Esophagus muscularis mucosa (tissue), 4 donors: ENCODE results near the gene FAAP20. TPM values are rescaled to one million over a fixed set of nuclear protein-coding genes. Genes with fewer than 3 reads are reported as not detected.

Source experiments
- DNase-seq: peaks from one replicate; pipeline ENCODE4 v3.0.0-alpha.2; 2017; ENCODE audit errors: extremely low spot score
- H3K27ac ChIP-seq, 4 donors: fragments of 200-600 bp; sonication (generic); replicated peaks in 1 of 4; 1 replicate in 3 of 4; 2 replicates in 1 of 4; pipeline ENCODE4 v1.5.1; 2016 to 2019; ENCODE audit warnings: mild to moderate bottlenecking in 1 of 4
- H3K27me3 ChIP-seq, 4 donors: fragments of 200-600 bp; sonication (generic); one replicate each; pipeline versions ENCODE4 v1.5.1 to v1.6.0; 2016 to 2019
- H3K36me3 ChIP-seq, 4 donors: fragments of 200-600 bp; sonication (generic); one replicate each; pipeline ENCODE4 v1.5.1; 2016 to 2019
- H3K4me1 ChIP-seq, 4 donors: fragments of 200-600 bp; sonication (generic); one replicate each; pipeline ENCODE4 v1.5.1; 2016 to 2019
- H3K4me3 ChIP-seq, 4 donors: fragments of 200-600 bp; sonication (generic); 1 replicate in 2 of 4; 2 replicates in 2 of 4; pipeline ENCODE4 v1.5.1; 2016 to 2019; ENCODE audit warnings: mild to moderate bottlenecking in 4 of 4, moderate library complexity in 1 of 4
- H3K9me3 ChIP-seq, 4 donors: fragments of 200-600 bp; sonication (generic); 1 replicate in 3 of 4; 2 replicates in 1 of 4; pipeline ENCODE4 v1.5.1; 2016 to 2019
- CTCF ChIP-seq, 3 experiments: fragments of 200-600 bp in 2 of 3; fragments of 450-650 bp in 1 of 3; sonication (generic) in 2 of 3; IDR thresholded peaks; one replicate each; pipeline ENCODE4 v1.5.1; 2017 to 2019; ENCODE audit warnings: antibody characterized with exemption in 3 of 3, mild to moderate bottlenecking in 2 of 3, moderate library complexity in 1 of 3
- EP300 ChIP-seq: sonication (generic); formaldehyde crosslinking; IDR thresholded peaks from one replicate; pipeline ENCODE4 v1.6.1; 2017; ENCODE audit warnings: antibody characterized with exemption
- POLR2A ChIP-seq: fragments of 450-650 bp; IDR thresholded peaks from one replicate; pipeline ENCODE4 v1.6.1; 2017; ENCODE audit warnings: antibody characterized with exemption, moderate library complexity, mild to moderate bottlenecking, low read depth
- POLR2AphosphoS5 ChIP-seq, 2 donors: sonication (generic); formaldehyde crosslinking; IDR thresholded peaks; one replicate each; pipeline ENCODE4 v1.6.1; 2017; ENCODE audit warnings: antibody characterized with exemption in 2 of 2
- WGBS: methylation state at CpG from one replicate; pipeline ENCODE4 v1.1.5; 2018; 5-methylcytosine and 5-hydroxymethylcytosine counted together
- intact Hi-C: fragments of 100-400 bp; cut with DNase I; formaldehyde crosslinking; loops from one replicate; pipeline ENCODE4 v1.15.1; 2023
- total RNA-seq, 4 donors: library from RNA; depleted of rRNA; stranded (reverse); fragments of >200 nt; gene quantifications; one replicate each; pipeline versions ENCODE4 v1.1.0 to v1.2.1, GENCODE V29; 2016

The FAAP20 gene
- total RNA-seq, 4 donors from 2014 or later: 37.9 to 81.7 (median 55.7) TPM

DNA sequence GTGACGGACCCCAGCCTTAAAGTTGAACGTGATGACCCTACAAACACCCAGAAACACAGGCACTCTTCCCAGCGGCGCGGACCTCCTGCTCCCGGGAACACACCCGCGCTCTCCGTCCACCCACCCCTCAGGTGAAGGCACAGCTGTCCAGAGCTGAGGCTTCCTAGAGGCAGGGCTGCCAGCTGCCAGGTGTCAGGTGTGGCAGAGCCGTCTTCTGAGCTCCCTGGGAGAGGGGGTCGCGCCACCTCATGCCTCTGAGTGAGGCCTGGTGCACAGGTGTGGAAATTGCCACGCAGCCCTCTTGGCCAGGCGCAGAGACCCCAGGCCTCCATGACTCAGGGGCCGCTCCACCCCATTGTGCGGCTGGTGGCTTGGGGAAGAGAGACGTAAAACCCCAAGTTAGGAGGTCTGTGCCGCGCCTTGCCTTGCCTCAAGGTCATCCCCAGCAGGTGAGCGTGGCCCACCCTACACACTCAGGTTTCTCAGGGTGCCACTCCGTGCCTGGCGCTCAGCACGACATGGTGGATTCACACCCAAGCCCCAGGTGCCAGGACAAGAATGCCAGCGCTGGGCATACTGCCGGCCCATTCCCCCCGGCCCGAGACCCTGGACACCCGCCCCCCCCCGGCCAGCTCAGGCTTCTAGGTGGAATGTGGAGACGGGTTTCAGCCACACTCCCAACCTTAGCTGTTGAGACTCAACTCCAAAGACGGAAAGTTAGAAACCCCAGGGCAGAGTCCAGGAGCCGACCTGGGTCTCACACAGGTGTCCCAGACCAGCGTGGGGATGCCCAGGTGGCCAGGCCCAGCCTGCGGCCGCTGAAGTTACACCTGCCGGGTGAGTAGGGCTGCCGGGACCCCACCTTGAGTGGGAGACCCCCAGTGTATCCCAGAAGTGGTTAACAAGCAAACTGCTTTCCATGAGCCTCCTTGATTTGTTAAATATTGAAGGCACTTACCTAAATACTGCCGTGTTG, 8.4 kb downstream of the FAAP20 start:
- H3K9me3 ChIP-seq: no peaks in the 10 kb centered on the region
- intact Hi-C loops: no loop called here
- no peak for TF ChIP-seq EP300
- no peak for TF ChIP-seq CTCF (IDR thresholded peaks at IDR 0.05)
- no peak for TF ChIP-seq POLR2A
- no peak for TF ChIP-seq POLR2AphosphoS5 (IDR thresholded peaks at IDR 0.05)
- H3K36me3 ChIP-seq: peaks cover 0 to 31% (median 20%) of the 10 kb centered on the region in 4 donors
- WGBS: 86% methylated on average over 25 of the region's 38 CpGs
- no peaks in the 10 kb centered on the region for H3K27me3 ChIP-seq
- no peak overlapping the region for H3K4me3 ChIP-seq
- no peak overlapping the region for H3K27ac ChIP-seq
- DNase-seq: no peak
- H3K4me1 ChIP-seq: peaks cover 16 to 21% (median 20%) of the 10 kb centered on the region in 4 donors

GRCh38 chr1:2184934-2185333, 9.6 kb downstream of the FAAP20 start:
- Histone ChIP-seq H3K4me3 (no peak overlapping the region), H3K9me3 (no peaks in the 10 kb centered on the region), H3K36me3 (peaks cover 0 to 40% (median 24%) of the 10 kb centered on the region in 4 donors), H3K27ac (no peak overlapping the region), H3K27me3 (no peaks in the 10 kb centered on the region), H3K4me1 (peaks cover 3 to 9% (median 7%) of the 10 kb centered on the region in 4 donors)
- TF ChIP-seq EP300: no peak
- no peak for TF ChIP-seq CTCF (IDR thresholded peaks at IDR 0.05)
- TF ChIP-seq POLR2A: no peak
- TF ChIP-seq POLR2AphosphoS5 (IDR thresholded peaks at IDR 0.05): no peak
- intact Hi-C loops: no loop called here
- no peak for DNase-seq
- 94% methylated on average over 13 of the region's 33 CpGs for WGBS

- Histone ChIP-seq H3K27me3 (no peaks in the 10 kb centered on the region), H3K4me1 (peaks cover 2 to 6% (median 5%) of the 10 kb centered on the region in 4 donors), H3K9me3 (no peaks in the 10 kb centered on the region), H3K36me3 (peaks cover 0 to 40% (median 24%) of the 10 kb centered on the region in 4 donors), H3K27ac (no peak overlapping the region), H3K4me3 (no peak overlapping the region)
- intact Hi-C loops: no loop called here
- no peak for TF ChIP-seq POLR2AphosphoS5 (IDR thresholded peaks at IDR 0.05)
- TF ChIP-seq POLR2A: no peak
- no peak for TF ChIP-seq EP300
- no peak for TF ChIP-seq CTCF (IDR thresholded peaks at IDR 0.05)
- 90% methylated on average over 15 of the region's 18 CpGs for WGBS
- no peak for DNase-seq
These were observed 10.0 kb downstream of the FAAP20 start for GRCh38 chr1:2184531-2184930.

GRCh38 chr1:2183937-2184334, 10.6 kb downstream of the FAAP20 start:
- DNase-seq: no peak
- H3K36me3 ChIP-seq: peaks cover 0 to 40% (median 24%) of the 10 kb centered on the region in 4 donors
- intact Hi-C loops: no loop called here
- H3K4me1 ChIP-seq: peaks cover under 1 to 2% (median 1%) of the 10 kb centered on the region in 4 donors
- no peaks in the 10 kb centered on the region for H3K27me3 ChIP-seq
- no peak overlapping the region for H3K27ac ChIP-seq
- WGBS: 96% methylated on average over 7 of the region's 15 CpGs
- H3K4me3 ChIP-seq: no peak overlapping the region
- TF ChIP-seq POLR2A: no peak
- no peak for TF ChIP-seq EP300
- TF ChIP-seq POLR2AphosphoS5 (IDR thresholded peaks at IDR 0.05): no peak
- no peak for TF ChIP-seq CTCF (IDR thresholded peaks at IDR 0.05)
- no peaks in the 10 kb centered on the region for H3K9me3 ChIP-seq
